H1 (cell line): Measurements from ENCODE around the gene GLRX3. TPM values are rescaled to one million over a fixed set of nuclear protein-coding genes. Genes with fewer than 3 reads are reported as not detected.

Source experiments
- CHD2 ChIP-seq: IDR thresholded peaks from 2 replicates; pipeline ENCODE4 v1.6.1; 2012; ENCODE audit warnings: low read length, improper control_type of control experiment
- RFX5 ChIP-seq: IDR thresholded peaks from 2 replicates; pipeline ENCODE4 v1.6.1; 2011; ENCODE audit warnings: low read depth, low read length, improper control_type of control experiment, borderline replicate concordance
- polyA plus RNA-seq, 7 experiments: library from polyadenylated mRNA; depleted of rRNA in 3 of 7; stranded (reverse) in 5 of 7; unstranded in 2 of 7; fragments of >200 nt in 5 of 7; fragments of 200-250 nt in 2 of 7; gene quantifications; 1 replicate in 5 of 7; 2 replicates in 1 of 7; 4 replicates in 1 of 7; pipeline versions ENCODE4 v1.2.1 to v1.2.3, GENCODE V29; 2011 to 2013; ENCODE audit warnings: missing spikeins in 2 of 7, mixed read lengths in 2 of 7
- total RNA-seq: library from RNA; stranded (reverse); fragmentation: NEBNext Ultra II Directional; extraction: Animal tissue kit (Norgen Biotek cat#: 25700); gene quantifications from 2 replicates; pipeline ENCODE4 v1.2.1, GENCODE V29; 2021
- TF ChIP-seq, protein P1 (sequence below): IDR thresholded peaks from 2 replicates; pipeline ENCODE4 v1.6.1; 2011; ENCODE audit warnings: low read length, improper control_type of control experiment

The GLRX3 gene
- total and polyA plus RNA-seq, 2 of the 8 experiments (the other 6 are each of a cell fraction or from before 2014, with no cell fraction given) = 59.9 to 157 TPM

DNA sequence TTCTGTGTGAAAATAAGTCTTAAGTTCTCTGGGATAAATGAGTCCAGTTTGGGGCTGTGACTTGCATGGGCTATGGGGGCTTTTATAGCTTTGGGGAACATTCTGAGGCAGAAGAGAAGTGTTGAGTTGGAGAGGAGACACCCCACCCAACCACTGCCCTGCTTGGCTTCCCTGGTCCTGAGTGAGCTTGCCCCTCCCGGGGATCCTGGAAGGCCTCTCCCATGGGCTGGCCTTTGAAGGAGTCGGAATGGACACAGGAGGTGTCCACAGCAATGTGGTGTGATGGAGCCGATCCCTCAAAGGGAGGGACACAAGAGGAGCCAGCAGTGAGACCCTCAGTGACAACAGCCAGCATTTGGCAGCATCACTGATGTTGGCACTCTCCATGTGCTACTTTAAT is 89.8 kb downstream of the GLRX3 start (continued):
- TF ChIP-seq, protein P1, sequence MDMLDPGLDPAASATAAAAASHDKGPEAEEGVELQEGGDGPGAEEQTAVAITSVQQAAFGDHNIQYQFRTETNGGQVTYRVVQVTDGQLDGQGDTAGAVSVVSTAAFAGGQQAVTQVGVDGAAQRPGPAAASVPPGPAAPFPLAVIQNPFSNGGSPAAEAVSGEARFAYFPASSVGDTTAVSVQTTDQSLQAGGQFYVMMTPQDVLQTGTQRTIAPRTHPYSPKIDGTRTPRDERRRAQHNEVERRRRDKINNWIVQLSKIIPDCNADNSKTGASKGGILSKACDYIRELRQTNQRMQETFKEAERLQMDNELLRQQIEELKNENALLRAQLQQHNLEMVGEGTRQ = no peak
- TF ChIP-seq RFX5 (no peak), CHD2 (no peak)
- TF ChIP-seq, all 59 proteins: peak for 0
